ENCODE results near the gene CIB2. TPM values are rescaled to one million over a fixed set of nuclear protein-coding genes. Genes with fewer than 3 reads are reported as not detected.
A peak's percentile ranks its signal among the peaks of the same experiment; 100 is the strongest.

CIB2 gene
- polyA plus RNA-seq, 1 experiment = 3.7 TPM

- TF ChIP-seq CTCF (IDR thresholded peaks at IDR 0.05; ENCODE audit: low read depth, low read length) = no peak
- Histone ChIP-seq H3K9me3 (ENCODE audit: control insufficient read depth, insufficient read depth, low read length) (no peaks in the 10 kb centered on the region), H3K4me3 (ENCODE audit: low read depth, low read length) (no peak overlapping the region), H3K27me3 (ENCODE audit: control insufficient read depth, insufficient read depth, low read length) (no peaks in the 10 kb centered on the region), H3K27ac (ENCODE audit: low read depth, low read length) (peak overlapping the region; percentile 65)
- ChIA-PET CTCF (no interaction called here), POLR2A (interaction anchor here (0.7 kb wide), 1 partner anchor 9 kb away, joined by 3 read pairs; no protein-coding TSS in a partner anchor)
- no peak for DNase-seq (ENCODE audit: low read depth, low spot score)
Measured at GRCh38 chr15:78055919-78056713, 75.1 kb downstream of the CIB2 start.

- no peak for TF ChIP-seq CTCF (IDR thresholded peaks at IDR 0.05; ENCODE audit: low read depth, low read length)
- ChIA-PET CTCF (no interaction called here), POLR2A (no interaction called here)
- H3K4me3 ChIP-seq (ENCODE audit: low read depth, low read length) = no peak overlapping the region
- no peak for DNase-seq (ENCODE audit: low read depth, low spot score)
- H3K9me3 ChIP-seq (ENCODE audit: control insufficient read depth, insufficient read depth, low read length) = no peaks in the 10 kb centered on the region
- H3K27ac ChIP-seq (ENCODE audit: low read depth, low read length) = no peak overlapping the region
- no peaks in the 10 kb centered on the region for H3K27me3 ChIP-seq (ENCODE audit: control insufficient read depth, insufficient read depth, low read length)
Measured at GRCh38 chr15:78054966-78055365, 76.3 kb downstream of the CIB2 start.

Small RNAs within 50 kb of the gene (small RNA-seq; reads per million reads assigned to genes)
- gene RF00092 (ENCODE audit: insufficient read length, low read depth) = not detected

Other genes starting within 250 kb of the CIB2 start
- gene TBC1D2B, start 53.7 kb downstream of the CIB2 start, polyA plus RNA-seq (2011; rRNA removed) = 42.0 and 42.5 TPM in 2 replicates
- gene SH2D7, start 38.9 kb downstream of the CIB2 start, polyA plus RNA-seq (2011; rRNA removed) = 0.04 TPM in 1 of 2 replicates, not detected in the other
- gene IDH3A, start 17.9 kb upstream of the CIB2 start, polyA plus RNA-seq (2011; rRNA removed) = 57.0 and 69.1 TPM in 2 replicates
- 0.02 TPM in 1 of 2 replicates, not detected in the other for gene ACSBG1, start 103.1 kb upstream of the CIB2 start, polyA plus RNA-seq (2011; rRNA removed)
- 2.1 and 2.5 TPM in 2 replicates for gene DNAJA4, start 133.1 kb upstream of the CIB2 start, polyA plus RNA-seq (2011; rRNA removed)
- 78.1 and 92.0 TPM in 2 replicates for gene SKIC8, start 168.2 kb upstream of the CIB2 start, polyA plus RNA-seq (2011; rRNA removed)
- gene CRABP1, start 208.9 kb upstream of the CIB2 start, polyA plus RNA-seq (2011; rRNA removed) = not detected in 2 replicates

All from AG04450 (cell line).